Ovary (tissue), 9 donors: ENCODE results near the gene TMEM88. TPM values are rescaled to one million over a fixed set of nuclear protein-coding genes. Genes with fewer than 3 reads are reported as not detected.

Experiments
- DNase-seq, 5 donors: peaks; one replicate each; pipeline ENCODE4 v3.0.0-alpha.2; 2019 to 2020
- H3K27ac ChIP-seq, 2 donors: fragments of 200-600 bp; one replicate each; pipeline versions ENCODE4 v1.5.1 to v1.8.0; 2019 to 2022
- H3K27me3 ChIP-seq: fragments of 200-600 bp; one replicate; pipeline ENCODE4 v1.8.0; 2022
- H3K36me3 ChIP-seq: fragments of 200-600 bp; sonication (generic); one replicate; pipeline ENCODE4 v1.5.1; 2019
- H3K4me1 ChIP-seq: one replicate; pipeline ENCODE4 v1.8.1; 2013; ENCODE audit warnings: mild to moderate bottlenecking, moderate library complexity; ENCODE audit not compliant: insufficient read depth
- H3K4me3 ChIP-seq: fragments of 200-600 bp; sonication (generic); one replicate; pipeline ENCODE4 v1.5.1; 2017
- H3K9me3 ChIP-seq, 2 donors: fragments of 200-600 bp in 1 of 2; sonication (generic) in 1 of 2; one replicate each; pipeline versions ENCODE4 v1.5.1 to v1.8.1; 2013 to 2019; ENCODE audit warnings: mild to moderate bottlenecking in 1 of 2, moderate library complexity in 1 of 2
- EP300 ChIP-seq: sonication (generic); formaldehyde crosslinking; IDR thresholded peaks from one replicate; pipeline ENCODE4 v1.6.1; 2017; ENCODE audit warnings: antibody characterized with exemption
- POLR2A ChIP-seq: fragments of 450-650 bp; IDR thresholded peaks from one replicate; pipeline ENCODE4 v1.6.1; 2017; ENCODE audit warnings: antibody characterized with exemption, mild to moderate bottlenecking, moderate library complexity
- WGBS, 3 donors: extraction: QIAGEN DNeasy Blood & Tissue Kit in 1 of 3; methylation state at CpG; one replicate each; pipeline versions ENCODE4 v1.1.5 to v1.1.7; 2013 to 2017; 5-methylcytosine and 5-hydroxymethylcytosine counted together
- intact Hi-C, 4 donors: fragments of 100-400 bp; cut with DNase I; formaldehyde crosslinking; loops; one replicate each; pipeline versions ENCODE4 v1.11.0 to v1.15.1; 2022 to 2023
- polyA plus RNA-seq, 2 donors: library from polyadenylated mRNA; stranded (reverse); fragments of 200-250 nt in 1 of 2; fragments of 350-450 nt in 1 of 2; fragmentation: Illumina TruSeq in 1 of 2; extraction: RNeasy Lipid Tissue Mini Kit (QIAGEN cat#74804) in 1 of 2; gene quantifications; one replicate each; pipeline ENCODE4 v1.2.3, GENCODE V29; 2013 to 2014
- total RNA-seq, 7 donors: library from RNA; depleted of rRNA in 2 of 7; stranded (reverse); fragments of >200 nt in 2 of 7; fragmentation: NEBNext Ultra II Directional in 3 of 7; extraction: Animal tissue kit (Norgen Biotek cat#: 25700) in 3 of 7; gene quantifications; one replicate each; pipeline versions ENCODE4 v1.1.0 to v1.2.4, GENCODE V29; 2016 to 2023
- TF ChIP-seq, protein P1 (sequence below), 3 donors: fragments of 450-650 bp in 2 of 3; fragments of 200-600 bp in 1 of 3; IDR thresholded peaks; one replicate each; pipeline versions ENCODE4 v1.5.1 to v1.8.0; 2016 to 2022; ENCODE audit warnings: antibody characterized with exemption in 3 of 3, mild to moderate bottlenecking in 1 of 3
- donor health status: DM: no; HTN: no; CAD: no; lungs with moderate emphysema.
- donor health status: DM: no; HTN: no; CAD: no.
- donor health status: Bipolar disorder and iron deficiency.
- donor health status: DM: yes; HTN: yes; CAD: no.
- donor health status: DM: no; HTN: no; CAD: no.
- donor health status: DM: yes; HTN: yes; CAD: no.

Gene TMEM88
- total and polyA plus RNA-seq, 9 donors, result 2.1 to 17.8 (median 8.2) TPM

DNA sequence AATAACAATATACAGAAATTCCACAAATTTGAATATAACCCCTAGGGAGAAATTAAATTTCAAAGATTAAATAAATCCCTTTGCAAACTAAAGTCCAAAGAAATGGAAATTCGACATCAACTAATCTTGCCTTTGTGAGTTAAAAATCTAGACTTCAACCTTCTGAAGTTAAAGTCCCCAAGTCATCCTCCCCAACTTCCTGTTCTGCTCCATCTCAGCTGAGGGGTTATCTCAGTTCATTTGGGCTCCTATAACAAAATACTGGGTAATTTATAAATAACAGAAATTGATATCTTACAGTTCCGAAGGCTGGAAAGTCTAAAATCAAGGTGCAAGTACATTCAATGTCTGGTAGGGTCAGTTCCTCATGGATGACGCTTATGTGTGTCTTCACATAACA lies 43.6 kb upstream of the TMEM88 start:
- 90 to 93% (median 90%) methylated on average over 3 of the region's 3 CpGs for WGBS, 3 donors
- H3K4me3 ChIP-seq, result no peak overlapping the region
- no peaks in the 10 kb centered on the region for H3K27me3 ChIP-seq
- intact Hi-C loops, result no loop called here
- H3K27ac ChIP-seq, result no peak overlapping the region
- H3K36me3 ChIP-seq, result no peaks in the 10 kb centered on the region
- DNase-seq, result no peak
- H3K9me3 ChIP-seq, result no peaks in the 10 kb centered on the region
- TF ChIP-seq, protein P1, sequence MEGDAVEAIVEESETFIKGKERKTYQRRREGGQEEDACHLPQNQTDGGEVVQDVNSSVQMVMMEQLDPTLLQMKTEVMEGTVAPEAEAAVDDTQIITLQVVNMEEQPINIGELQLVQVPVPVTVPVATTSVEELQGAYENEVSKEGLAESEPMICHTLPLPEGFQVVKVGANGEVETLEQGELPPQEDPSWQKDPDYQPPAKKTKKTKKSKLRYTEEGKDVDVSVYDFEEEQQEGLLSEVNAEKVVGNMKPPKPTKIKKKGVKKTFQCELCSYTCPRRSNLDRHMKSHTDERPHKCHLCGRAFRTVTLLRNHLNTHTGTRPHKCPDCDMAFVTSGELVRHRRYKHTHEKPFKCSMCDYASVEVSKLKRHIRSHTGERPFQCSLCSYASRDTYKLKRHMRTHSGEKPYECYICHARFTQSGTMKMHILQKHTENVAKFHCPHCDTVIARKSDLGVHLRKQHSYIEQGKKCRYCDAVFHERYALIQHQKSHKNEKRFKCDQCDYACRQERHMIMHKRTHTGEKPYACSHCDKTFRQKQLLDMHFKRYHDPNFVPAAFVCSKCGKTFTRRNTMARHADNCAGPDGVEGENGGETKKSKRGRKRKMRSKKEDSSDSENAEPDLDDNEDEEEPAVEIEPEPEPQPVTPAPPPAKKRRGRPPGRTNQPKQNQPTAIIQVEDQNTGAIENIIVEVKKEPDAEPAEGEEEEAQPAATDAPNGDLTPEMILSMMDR (IDR thresholded peaks at IDR 0.05), result no peak
- TF ChIP-seq POLR2A, result no peak
- no peak for TF ChIP-seq EP300
- no peaks in the 10 kb centered on the region for H3K4me1 ChIP-seq

DNA sequence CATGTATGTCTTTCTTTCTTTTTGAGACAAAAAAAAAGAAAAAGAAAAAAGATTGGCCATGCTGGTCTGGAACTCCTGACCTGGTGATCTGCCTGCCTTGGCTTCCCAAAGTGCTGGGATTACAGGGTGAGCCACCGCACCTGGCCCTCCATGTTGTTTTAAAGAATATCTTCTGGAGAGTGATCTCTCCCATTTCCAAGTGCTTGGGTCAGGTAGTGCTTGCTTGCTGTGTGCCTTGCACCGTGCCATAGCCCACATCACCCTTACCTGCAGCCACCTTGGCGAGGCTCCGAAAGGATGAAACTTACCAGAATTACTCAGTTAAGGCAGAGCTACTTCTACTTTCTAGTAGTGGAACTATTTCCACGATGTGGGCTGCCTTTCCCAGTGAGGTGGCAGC lies 39.9 kb upstream of the TMEM88 start:
- WGBS, 3 donors, result 88 to 97% (median 93%) methylated on average over 5 of the region's 5 CpGs
- DNase-seq, result no peak
- Histone ChIP-seq H3K4me1 (no peaks in the 10 kb centered on the region), H3K9me3 (no peaks in the 10 kb centered on the region), H3K36me3 (no peaks in the 10 kb centered on the region), H3K27ac (no peak overlapping the region), H3K27me3 (no peaks in the 10 kb centered on the region), H3K4me3 (no peak overlapping the region)
- intact Hi-C loops, result loop anchor here in 1 of 4 donors (5.0 kb wide), 1 partner anchor 68 kb away; no protein-coding TSS in a partner anchor
- TF ChIP-seq, protein P1 (IDR thresholded peaks at IDR 0.05), result no peak
- no peak for TF ChIP-seq POLR2A

DNA sequence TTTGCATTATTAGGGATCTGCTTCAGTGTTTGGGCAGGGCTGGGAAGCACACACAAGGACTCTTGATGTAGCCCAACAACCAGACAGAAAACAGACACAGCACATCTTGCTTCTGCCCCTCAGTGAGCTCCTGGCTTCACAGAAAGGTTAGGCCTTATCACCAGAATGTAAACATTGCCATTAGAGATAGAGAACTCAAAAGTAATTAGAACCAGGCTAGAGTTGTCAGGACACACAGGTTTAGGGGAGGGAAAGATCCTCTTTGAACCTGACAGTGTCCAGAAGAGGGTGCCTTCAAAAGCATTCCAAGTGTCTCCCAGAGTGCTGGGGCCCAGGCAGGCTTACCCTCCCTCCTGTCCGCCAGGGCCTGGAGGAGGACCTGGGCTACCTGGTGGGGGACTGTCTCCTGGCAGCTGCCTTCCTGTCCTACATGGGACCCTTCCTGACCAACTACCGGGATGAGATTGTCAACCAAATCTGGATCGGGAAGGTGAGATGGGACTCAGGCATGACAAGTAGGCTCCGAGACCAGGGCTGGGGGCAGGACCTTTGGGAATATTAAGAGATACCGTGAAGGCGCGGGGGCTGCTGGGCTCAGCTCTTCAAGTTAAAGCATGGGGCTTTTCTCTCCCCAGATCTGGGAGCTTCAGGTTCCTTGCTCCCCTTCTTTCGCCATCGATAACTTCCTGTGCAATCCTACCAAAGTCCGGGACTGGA lies 37.8 kb upstream of the TMEM88 start:
- Histone ChIP-seq H3K27ac (no peak overlapping the region), H3K36me3 (no peaks in the 10 kb centered on the region), H3K4me3 (no peak overlapping the region), H3K9me3 (no peaks in the 10 kb centered on the region), H3K27me3 (no peaks in the 10 kb centered on the region), H3K4me1 (no peaks in the 10 kb centered on the region)
- WGBS, 3 donors, result 74 to 77% (median 75%) methylated on average over 10 of the region's 10 CpGs
- DNase-seq, result no peak
- TF ChIP-seq EP300 (no peak), POLR2A (no peak)
- TF ChIP-seq, protein P1 (IDR thresholded peaks at IDR 0.05), result no peak
- intact Hi-C loops, result loop anchor here in 1 of 4 donors (5.0 kb wide), 1 partner anchor 70 kb away; no protein-coding TSS in a partner anchor

DNA sequence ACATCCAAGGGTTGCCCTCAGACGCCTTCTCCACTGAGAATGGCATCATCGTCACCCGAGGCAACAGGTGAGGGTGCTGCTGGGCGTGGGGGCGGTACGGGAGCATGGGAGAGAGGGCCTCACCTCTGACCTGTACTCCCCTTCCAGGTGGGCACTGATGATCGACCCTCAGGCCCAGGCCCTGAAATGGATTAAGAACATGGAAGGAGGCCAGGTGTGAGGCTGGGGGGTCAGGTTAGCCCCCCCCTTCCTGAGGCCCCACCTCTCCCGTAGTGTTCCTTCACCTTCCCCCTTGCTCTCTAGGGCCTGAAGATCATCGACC lies 37.3 kb upstream of the TMEM88 start:
- intact Hi-C loops, result loop anchor here in 1 of 4 donors (5.0 kb wide), 1 partner anchor 70 kb away; no protein-coding TSS in a partner anchor
- H3K36me3 ChIP-seq, result no peaks in the 10 kb centered on the region
- DNase-seq, result no peak
- 82 to 88% (median 84%) methylated on average over 9 of the region's 9 CpGs for WGBS, 3 donors
- H3K27me3 ChIP-seq, result no peaks in the 10 kb centered on the region
- H3K27ac ChIP-seq, result no peak overlapping the region
- H3K4me3 ChIP-seq, result no peak overlapping the region
- no peaks in the 10 kb centered on the region for H3K4me1 ChIP-seq
- H3K9me3 ChIP-seq, result no peaks in the 10 kb centered on the region
- TF ChIP-seq, protein P1 (IDR thresholded peaks at IDR 0.05), result no peak
- no peak for TF ChIP-seq POLR2A
- TF ChIP-seq EP300, result no peak
